Small intestine (tissue), 7 donors: ENCODE results near the gene GABRG3. TPM values are rescaled to one million over a fixed set of nuclear protein-coding genes. Genes with fewer than 3 reads are reported as not detected.
A peak's percentile ranks its signal among the peaks of the same experiment; 100 is the strongest.

Experiments used
- DNase-seq, 2 donors: peaks; one replicate each; pipeline versions ENCODE4 v3.0.0 to v3.0.0-alpha.2; 2013
- FAIRE-seq: peaks from 2 replicates; lab custom pipeline; 2012; peaks lifted over from hg19 to GRCh38; lab: Jason Lieb, UNC
- H3K27ac ChIP-seq, 3 donors: one replicate each; pipeline ENCODE4 v1.5.1; 2013; ENCODE audit warnings: low read length in 2 of 3, mild to moderate bottlenecking in 2 of 3, control low read depth in 1 of 3, inconsistent platforms in 1 of 3, low read depth in 1 of 3, moderate library complexity in 1 of 3
- H3K27me3 ChIP-seq, 3 donors: one replicate each; pipeline ENCODE4 v1.6.1; 2013; ENCODE audit warnings: low read length in 3 of 3, inconsistent platforms in 1 of 3; ENCODE audit not compliant: control insufficient read depth in 3 of 3, insufficient read depth in 3 of 3
- H3K36me3 ChIP-seq, 3 donors: one replicate each; pipeline ENCODE4 v1.6.1; 2013; ENCODE audit warnings: low read length in 3 of 3, inconsistent platforms in 1 of 3, low read depth in 1 of 3, mild to moderate bottlenecking in 1 of 3, moderate library complexity in 1 of 3; ENCODE audit not compliant: control insufficient read depth in 3 of 3, insufficient read depth in 2 of 3
- H3K4me1 ChIP-seq, 3 donors: one replicate each; pipeline ENCODE4 v1.6.1; 2013; ENCODE audit warnings: low read length in 2 of 3, inconsistent platforms in 1 of 3, low read depth in 1 of 3, mild to moderate bottlenecking in 1 of 3, moderate library complexity in 1 of 3; ENCODE audit not compliant: control insufficient read depth in 3 of 3, insufficient read depth in 2 of 3
- H3K4me3 ChIP-seq, 3 donors: one replicate each; pipeline ENCODE4 v1.5.1; 2013; ENCODE audit warnings: low read length in 3 of 3, control low read depth in 1 of 3, inconsistent platforms in 1 of 3, low read depth in 1 of 3, mild to moderate bottlenecking in 1 of 3, moderate library complexity in 1 of 3
- H3K9me3 ChIP-seq, 2 donors: one replicate each; pipeline ENCODE4 v1.6.1; 2013; ENCODE audit warnings: low read depth in 1 of 2, low read length in 1 of 2; ENCODE audit not compliant: control insufficient read depth in 2 of 2, insufficient read depth in 1 of 2
- WGBS, 3 donors: extraction: QIAGEN DNeasy Blood & Tissue Kit; methylation state at CpG; one replicate each; pipeline ENCODE4 v1.1.7; 2013; 5-methylcytosine and 5-hydroxymethylcytosine counted together
- polyA plus RNA-seq, 4 donors: library from polyadenylated mRNA; stranded (reverse) in 3 of 4; unstranded in 1 of 4; fragments of 200-250 nt in 3 of 4; fragments of 120-200 nt in 1 of 4; gene quantifications; one replicate each; pipeline versions ENCODE4 v1.2.1 to v1.2.3, GENCODE V29; 2013
- donor health status: healthy with polysubstance abuse.
- donor health status: control.
- donor health status: control.
- donor health status: Bipolar disorder and iron deficiency.
- donor health status: healthy.

Gene GABRG3
- polyA plus RNA-seq, 4 donors = 0.41 TPM; not detected in 3

- FAIRE-seq (no peak), DNase-seq (no peak)
- Histone ChIP-seq H3K9me3 (no peaks in the 10 kb centered on the region), H3K4me1 (no peaks in the 10 kb centered on the region), H3K27me3 (no peaks in the 10 kb centered on the region), H3K36me3 (no peaks in the 10 kb centered on the region), H3K27ac (no peak overlapping the region), H3K4me3 (no peak overlapping the region)
- WGBS, 3 donors = 46 to 64% (median 62%) methylated on average over 5 of the region's 5 CpGs
Observed at GRCh38 chr15:26939398-26939797, 31.6 kb upstream of the GABRG3 start.

DNA sequence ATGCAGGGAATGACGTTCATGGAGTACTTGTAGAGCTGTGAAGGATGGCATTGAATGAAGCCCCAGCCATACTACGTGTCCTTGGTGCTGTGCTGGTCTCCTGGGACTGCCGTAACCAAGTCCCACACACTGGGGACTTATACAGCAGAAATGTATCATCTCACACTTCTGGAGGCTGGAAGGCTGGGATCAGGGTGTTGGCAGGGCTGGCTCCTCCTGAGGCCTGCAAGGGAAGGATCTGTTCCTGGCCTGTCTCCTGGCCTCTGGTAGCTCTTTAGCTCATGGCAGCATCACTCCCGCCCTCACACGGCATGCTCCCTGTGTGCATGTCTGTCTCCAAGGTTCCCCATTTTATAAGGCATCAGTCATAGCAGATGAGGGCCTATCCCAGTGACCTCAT is 29.5 kb upstream of the GABRG3 start:
- WGBS, 3 donors = 72 to 88% (median 75%) methylated on average over 5 of the region's 5 CpGs
- no peak for DNase-seq
- H3K4me1 ChIP-seq = no peaks in the 10 kb centered on the region
- no peak overlapping the region for H3K27ac ChIP-seq
- H3K4me3 ChIP-seq = no peak overlapping the region
- no peak for FAIRE-seq
- no peaks in the 10 kb centered on the region for H3K36me3 ChIP-seq
- H3K27me3 ChIP-seq = no peaks in the 10 kb centered on the region
- no peaks in the 10 kb centered on the region for H3K9me3 ChIP-seq

DNA sequence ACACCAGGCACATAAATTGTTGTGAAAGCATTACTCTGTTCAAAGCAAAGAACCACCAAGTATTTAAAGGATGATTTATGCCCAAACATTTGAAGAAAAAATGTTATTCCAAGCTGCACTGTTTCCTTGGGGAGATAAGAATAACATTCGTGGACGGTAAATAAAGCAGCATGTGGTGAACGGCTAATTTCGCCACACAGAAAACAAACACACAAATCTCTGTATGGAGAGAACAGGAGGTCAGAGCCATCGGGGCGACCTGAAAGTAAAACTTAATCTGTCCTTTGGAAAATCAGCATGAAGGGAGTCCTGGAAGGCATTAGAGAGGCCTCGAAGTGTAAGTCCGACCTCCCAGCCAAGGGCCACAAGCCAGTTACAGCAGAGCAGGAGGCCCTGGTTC is 27.1 kb upstream of the GABRG3 start:
- 46 to 53% (median 51%) methylated on average over 8 of the region's 8 CpGs for WGBS, 3 donors

DNA sequence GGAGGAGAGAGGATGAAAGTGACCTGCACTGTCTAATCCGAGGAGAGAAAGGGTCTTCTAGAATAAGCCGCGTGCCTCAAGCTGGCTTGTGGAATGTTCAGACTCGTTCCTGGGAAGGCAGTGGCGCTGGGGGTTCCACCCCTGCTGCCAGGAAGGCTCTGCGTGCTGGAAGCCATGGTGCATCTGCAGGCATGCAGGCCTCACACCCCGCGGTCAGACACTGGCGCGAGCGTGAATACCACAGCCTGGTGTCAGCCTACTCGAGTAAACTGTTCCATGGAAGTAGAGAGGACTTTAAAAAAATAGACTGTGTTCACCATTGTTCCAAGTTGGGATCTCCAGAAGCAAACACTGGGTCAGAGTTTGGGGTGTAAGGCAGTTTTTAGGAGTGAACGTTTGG is 25.9 kb upstream of the GABRG3 start:
- no peaks in the 10 kb centered on the region for H3K27me3 ChIP-seq
- WGBS, 3 donors = 82 to 84% (median 82%) methylated on average over 13 of the region's 13 CpGs
- no peak for DNase-seq

More for the DNA sequence above, 27.1 kb upstream of the GABRG3 start:
- FAIRE-seq (no peak), DNase-seq (no peak)
- H3K4me3 ChIP-seq = no peak overlapping the region
- H3K27ac ChIP-seq = no peak overlapping the region
- H3K4me1 ChIP-seq = no peaks in the 10 kb centered on the region
- no peaks in the 10 kb centered on the region for H3K9me3 ChIP-seq
- H3K27me3 ChIP-seq = no peaks in the 10 kb centered on the region
- no peaks in the 10 kb centered on the region for H3K36me3 ChIP-seq

DNA sequence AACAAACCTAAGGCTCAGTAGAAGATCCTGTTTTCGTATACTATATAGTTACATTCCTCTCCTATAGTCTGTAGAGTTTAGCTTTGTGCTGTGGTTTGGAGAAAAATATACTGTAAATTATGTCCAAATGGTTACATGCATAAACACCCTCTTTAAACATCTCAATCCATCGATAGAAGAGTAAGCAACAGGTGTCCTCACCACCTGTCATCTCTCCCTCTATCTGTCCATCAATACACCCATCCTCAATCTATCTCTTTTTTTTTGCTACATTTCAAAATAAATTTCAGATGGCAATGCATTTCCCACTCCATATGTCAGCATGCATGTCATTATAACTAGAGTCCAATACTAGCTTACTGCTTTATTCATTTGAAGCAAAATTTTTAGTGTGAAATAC is 21.0 kb upstream of the GABRG3 start:
- H3K4me1 ChIP-seq = no peaks in the 10 kb centered on the region
- H3K27me3 ChIP-seq = no peaks in the 10 kb centered on the region
- DNase-seq (no peak), FAIRE-seq (no peak)
- no peaks in the 10 kb centered on the region for H3K36me3 ChIP-seq
- peaks cover 0 to 2% of the 10 kb centered on the region in 2 donors for H3K9me3 ChIP-seq
- no peak overlapping the region for H3K4me3 ChIP-seq
- 68 to 80% (median 79%) methylated on average over 2 of the region's 2 CpGs for WGBS, 3 donors
- no peak overlapping the region for H3K27ac ChIP-seq

More for the DNA sequence above, 25.9 kb upstream of the GABRG3 start:
- no peak for FAIRE-seq
- no peak overlapping the region for H3K4me3 ChIP-seq
- no peak overlapping the region for H3K27ac ChIP-seq
- H3K36me3 ChIP-seq = no peaks in the 10 kb centered on the region
- H3K4me1 ChIP-seq = no peaks in the 10 kb centered on the region
- H3K9me3 ChIP-seq = no peaks in the 10 kb centered on the region

- DNase-seq = no peak
Observed at GRCh38 chr15:26954403-26954802, 16.6 kb upstream of the GABRG3 start.

DNA sequence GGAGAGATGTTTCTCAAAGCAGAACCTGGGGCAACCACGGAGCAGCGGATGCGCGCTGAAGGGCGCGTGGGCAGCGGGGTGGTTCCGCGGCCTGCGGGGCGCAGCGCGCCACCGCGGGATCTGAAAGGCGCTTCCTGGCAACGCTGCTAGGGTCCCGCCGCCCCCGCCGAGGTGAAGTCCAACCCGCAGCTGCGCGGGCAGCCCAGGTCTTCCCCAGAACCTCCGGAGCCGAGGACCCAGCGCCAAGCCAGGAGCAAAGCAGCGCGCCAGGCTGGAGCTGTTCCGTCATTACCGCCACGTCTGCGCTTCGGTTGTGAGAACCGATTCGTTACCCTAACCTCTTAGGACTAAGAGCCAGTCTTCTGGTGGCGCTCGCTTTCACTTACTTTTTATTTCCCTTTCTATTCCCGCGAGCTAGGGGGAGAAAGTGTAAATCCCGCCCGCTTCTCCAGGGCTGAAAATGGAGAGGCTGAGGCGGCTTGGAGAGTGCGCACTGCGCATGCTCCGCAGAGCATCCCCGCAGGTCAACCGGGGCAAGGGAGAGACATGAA is 3.2 kb upstream of the GABRG3 start:
- Histone ChIP-seq H3K9me3 (no peaks in the 10 kb centered on the region), H3K4me3 (peak overlapping the region in 1 of 3 donors; percentile 35), H3K27ac (no peak overlapping the region), H3K27me3 (peaks cover 0 to 19% (median 7%) of the 10 kb centered on the region in 3 donors), H3K36me3 (no peaks in the 10 kb centered on the region), H3K4me1 (no peaks in the 10 kb centered on the region)
- WGBS, 3 donors = 7 to 26% (median 23%) methylated on average over 48 of the region's 48 CpGs
- DNase-seq = peak in 1 of 2 donors; percentile 22
- FAIRE-seq = no peak

More at GRCh38 chr15:26954403-26954802, 16.6 kb upstream of the GABRG3 start:
- no peaks in the 10 kb centered on the region for H3K4me1 ChIP-seq
- no peaks in the 10 kb centered on the region for H3K27me3 ChIP-seq
- H3K36me3 ChIP-seq = no peaks in the 10 kb centered on the region
- H3K4me3 ChIP-seq = no peak overlapping the region
- H3K27ac ChIP-seq = no peak overlapping the region
- H3K9me3 ChIP-seq = peaks cover 0 to 2% of the 10 kb centered on the region in 2 donors
- FAIRE-seq = no peak
- WGBS, 3 donors = 49 to 56% (median 51%) methylated on average over 2 of the region's 2 CpGs

GRCh38 chr15:26968806-26969205 is 2.2 kb upstream of the GABRG3 start:
- 60 to 67% (median 65%) methylated on average over 2 of the region's 2 CpGs for WGBS, 3 donors
- no peaks in the 10 kb centered on the region for H3K36me3 ChIP-seq
- FAIRE-seq (no peak), DNase-seq (no peak)
- no peaks in the 10 kb centered on the region for H3K4me1 ChIP-seq
- H3K9me3 ChIP-seq = no peaks in the 10 kb centered on the region
- peaks cover 0 to 23% (median 7%) of the 10 kb centered on the region in 3 donors for H3K27me3 ChIP-seq
- no peak overlapping the region for H3K4me3 ChIP-seq
- H3K27ac ChIP-seq = no peak overlapping the region
